NB4 (cell line): ENCODE measurements around the gene ZNF587B.

Experiments used
- CTCF ChIP-seq: IDR thresholded peaks from one replicate; pipeline ENCODE4 v1.5.1; 2012; ENCODE audit warnings: low read depth, low read length
- POLR2A ChIP-seq: IDR thresholded peaks from 2 replicates; pipeline ENCODE4 v1.6.1; 2011; ENCODE audit warnings: mild to moderate bottlenecking; ENCODE audit not compliant: insufficient read length; ENCODE audit errors: extremely low read depth

- TF ChIP-seq CTCF (no peak), POLR2A (no peak)
Measured at GRCh38 chr19:57820599-57820998, 9.5 kb upstream of the ZNF587B start.
